IMR-90 (cell line): ENCODE measurements around the gene NR1I3. TPM values are rescaled to one million over a fixed set of nuclear protein-coding genes. Genes with fewer than 3 reads are reported as not detected.

ENCODE experiments used
- ATAC-seq: fragments of 200-7000 bp; cut with Tn5 transposase; 2 replicates; pipeline ENCODE4 v1.9.1; 2020; ENCODE audit warnings: low read depth, mild to moderate bottlenecking, moderate library complexity
- BruUV-seq: library from RNA; stranded (reverse); fragments of 400-500 nt; replicated peaks from 2 replicates; lab custom pipeline; 2021; lab: Mats Ljungman, UMichigan
- CTCF ChIA-PET: fragments of 300-600 bp; formaldehyde crosslinking; extraction: SDS; loops from one replicate; lab custom pipeline; 2021; ENCODE audit warnings: antibody characterized with exemption; lab: Yijun Ruan, JAX
- POLR2A ChIA-PET: fragments of 300-600 bp; sonication (Branson Sonifier 250); formaldehyde crosslinking; loops from one replicate; lab custom pipeline; 2022; ENCODE audit warnings: antibody characterized with exemption; ENCODE audit not compliant: unreplicated experiment; lab: Charles Lee
- DNase-seq: peaks from one replicate; pipeline ENCODE4 v3.0.0; 2013
- H2AFZ ChIP-seq: replicated peaks from 2 replicates; pipeline ENCODE3; 2013; ENCODE audit warnings: low read length, mild to moderate bottlenecking; ENCODE audit not compliant: poor library complexity
- H2AK5ac ChIP-seq: 2 replicates; pipeline ENCODE4 v1.6.1; 2013; ENCODE audit warnings: low read depth, low read length, inconsistent platforms
- H2AK9ac ChIP-seq: replicated peaks from 2 replicates; pipeline ENCODE3; 2013; ENCODE audit warnings: mild to moderate bottlenecking, low read depth, low read length, moderate library complexity; ENCODE audit not compliant: poor library complexity
- H2BK120ac ChIP-seq: 2 replicates; pipeline ENCODE4 v1.6.1; 2013; ENCODE audit warnings: low read depth, low read length, inconsistent platforms
- H2BK15ac ChIP-seq: 3 replicates; pipeline ENCODE4 v1.6.1; 2013; ENCODE audit warnings: low read depth, low read length, inconsistent platforms
- H2BK20ac ChIP-seq: 2 replicates; pipeline ENCODE4 v1.6.1; 2013; ENCODE audit warnings: low read depth, mild to moderate bottlenecking, inconsistent platforms, low read length, moderate library complexity
- H2BK5ac ChIP-seq: 2 replicates; pipeline ENCODE4 v1.6.1; 2013; ENCODE audit warnings: mild to moderate bottlenecking, low read depth, low read length, inconsistent platforms; ENCODE audit not compliant: poor library complexity, severe bottlenecking
- H3K14ac ChIP-seq: replicated peaks from 2 replicates; pipeline ENCODE4 v1.6.1; 2013; ENCODE audit warnings: low read depth, low read length, inconsistent platforms
- H3K18ac ChIP-seq: 2 replicates; pipeline ENCODE4 v1.6.1; 2013; ENCODE audit warnings: low read depth, low read length, control low read depth
- H3K23ac ChIP-seq: 2 replicates; pipeline ENCODE4 v1.6.1; 2013; ENCODE audit warnings: low read depth, low read length, inconsistent platforms
- H3K27ac ChIP-seq: 2 replicates; pipeline ENCODE4 v1.5.1; 2013; ENCODE audit warnings: mild to moderate bottlenecking, control low read depth, low read length; ENCODE audit not compliant: insufficient read depth
- H3K27me3 ChIP-seq: 2 replicates; pipeline ENCODE4 v1.6.1; 2013; ENCODE audit warnings: low read length; ENCODE audit not compliant: control insufficient read depth, insufficient read depth
- H3K36me3 ChIP-seq: 2 replicates; pipeline ENCODE4 v1.6.1; 2013; ENCODE audit warnings: low read length, mixed read lengths; ENCODE audit not compliant: control insufficient read depth, insufficient read depth
- H3K4ac ChIP-seq: 2 replicates; pipeline ENCODE4 v1.6.1; 2013; ENCODE audit warnings: low read depth, low read length, inconsistent platforms
- H3K4me1 ChIP-seq: 2 replicates; pipeline ENCODE4 v1.6.1; 2013; ENCODE audit warnings: low read length, mixed read lengths; ENCODE audit not compliant: control insufficient read depth, insufficient read depth
- H3K4me2 ChIP-seq: 2 replicates; pipeline ENCODE4 v1.6.1; 2013; ENCODE audit warnings: low read depth, mild to moderate bottlenecking, control low read depth, low read length, moderate library complexity
- H3K4me3 ChIP-seq: 2 replicates; pipeline ENCODE4 v1.5.1; 2013; ENCODE audit warnings: low read depth, mild to moderate bottlenecking, control low read depth, low read length, moderate library complexity; ENCODE audit not compliant: insufficient read depth
- H3K56ac ChIP-seq: 2 replicates; pipeline ENCODE4 v1.6.1; 2013; ENCODE audit warnings: low read length, inconsistent platforms; ENCODE audit not compliant: insufficient read depth; ENCODE audit errors: extremely low read depth
- H3K79me1 ChIP-seq, 2 experiments: 2 replicates each; pipeline ENCODE4 v1.6.1; 2013; ENCODE audit warnings: low read length in 2 of 2, inconsistent platforms in 1 of 2, low read depth in 1 of 2
- H3K9ac ChIP-seq: 2 replicates; pipeline ENCODE4 v1.6.1; 2013; ENCODE audit warnings: low read depth, low read length, control low read depth
- H3K9me1 ChIP-seq: 2 replicates; pipeline ENCODE4 v1.6.1; 2013; ENCODE audit warnings: low read length, inconsistent platforms; ENCODE audit not compliant: insufficient read depth
- H3K9me3 ChIP-seq: 2 replicates; pipeline ENCODE4 v1.6.1; 2013; ENCODE audit warnings: low read length; ENCODE audit not compliant: control insufficient read depth, insufficient read depth
- H4K20me1 ChIP-seq: 2 replicates; pipeline ENCODE4 v1.6.1; 2013; ENCODE audit warnings: low read length, inconsistent platforms; ENCODE audit not compliant: insufficient read depth
- H4K5ac ChIP-seq: 2 replicates; pipeline ENCODE4 v1.6.1; 2013; ENCODE audit warnings: mild to moderate bottlenecking, low read depth, low read length, control low read depth
- H4K8ac ChIP-seq, 2 experiments: 2 replicates each; pipeline ENCODE4 v1.6.1; 2013; ENCODE audit warnings: low read depth in 2 of 2, low read length in 2 of 2, control low read depth in 1 of 2, inconsistent platforms in 1 of 2
- H4K91ac ChIP-seq: 2 replicates; pipeline ENCODE4 v1.6.1; 2013; ENCODE audit warnings: low read depth, low read length, inconsistent platforms; ENCODE audit not compliant: insufficient read depth
- CEBPB ChIP-seq: IDR thresholded peaks from 2 replicates; pipeline ENCODE4 v1.6.1; 2012; ENCODE audit warnings: low read depth, low read length, improper control_type of control experiment
- MXI1 ChIP-seq: IDR thresholded peaks from 2 replicates; pipeline ENCODE4 v1.6.1; 2012; ENCODE audit warnings: low read depth, mild to moderate bottlenecking, low read length, moderate library complexity, borderline replicate concordance
- RAD21 ChIP-seq: IDR thresholded peaks from 2 replicates; pipeline ENCODE4 v1.6.1; 2012; ENCODE audit warnings: low read length, improper control_type of control experiment
- WGBS, 2 experiments: methylation state at CpG; one replicate each; pipeline versions ENCODE4 v1.1.5 to v1.1.7; 2013; ENCODE audit warnings: missing lambda C conversion rate in 2 of 2; ENCODE audit not compliant: insufficient read length in 1 of 2; ENCODE audit errors: extremely low coverage in 2 of 2; 5-methylcytosine and 5-hydroxymethylcytosine counted together
- dilution Hi-C: fragments of 300-500 bp; cut with HindIII; formaldehyde crosslinking; loops from one replicate; pipeline ENCODE4 v1.14.3; 2018; ENCODE audit warnings: low sequenced_read_pairs; ENCODE audit not compliant: unreplicated experiment
- in situ Hi-C: fragments of 300-500 bp; cut with MboI; formaldehyde crosslinking; loops from 3 replicates; pipeline ENCODE4 v1.14.3; 2019; ENCODE audit warnings: low sequenced_read_pairs, inconsistent platforms, mixed read lengths
- intact Hi-C: fragments of 100-400 bp; cut with micrococcal nuclease; formaldehyde crosslinking; loops from 2 replicates; pipeline ENCODE4 v1.10.0; 2022
- polyA plus RNA-seq, 3 experiments: library from polyadenylated mRNA; depleted of rRNA; stranded (reverse); fragments of >200 nt; gene quantifications; 2 replicates each; pipeline ENCODE4 v1.2.3, GENCODE V29; 2012; ENCODE audit warnings: low replicate concordance in 1 of 3
- total RNA-seq: library from RNA; depleted of rRNA; stranded (reverse); fragments of >200 nt; gene quantifications from 2 replicates; pipeline ENCODE4 v1.2.3, GENCODE V29; 2012

Gene NR1I3
- total and polyA plus RNA-seq, 2 of the 4 experiments (the other 2 are of a cell fraction) = not detected

DNA sequence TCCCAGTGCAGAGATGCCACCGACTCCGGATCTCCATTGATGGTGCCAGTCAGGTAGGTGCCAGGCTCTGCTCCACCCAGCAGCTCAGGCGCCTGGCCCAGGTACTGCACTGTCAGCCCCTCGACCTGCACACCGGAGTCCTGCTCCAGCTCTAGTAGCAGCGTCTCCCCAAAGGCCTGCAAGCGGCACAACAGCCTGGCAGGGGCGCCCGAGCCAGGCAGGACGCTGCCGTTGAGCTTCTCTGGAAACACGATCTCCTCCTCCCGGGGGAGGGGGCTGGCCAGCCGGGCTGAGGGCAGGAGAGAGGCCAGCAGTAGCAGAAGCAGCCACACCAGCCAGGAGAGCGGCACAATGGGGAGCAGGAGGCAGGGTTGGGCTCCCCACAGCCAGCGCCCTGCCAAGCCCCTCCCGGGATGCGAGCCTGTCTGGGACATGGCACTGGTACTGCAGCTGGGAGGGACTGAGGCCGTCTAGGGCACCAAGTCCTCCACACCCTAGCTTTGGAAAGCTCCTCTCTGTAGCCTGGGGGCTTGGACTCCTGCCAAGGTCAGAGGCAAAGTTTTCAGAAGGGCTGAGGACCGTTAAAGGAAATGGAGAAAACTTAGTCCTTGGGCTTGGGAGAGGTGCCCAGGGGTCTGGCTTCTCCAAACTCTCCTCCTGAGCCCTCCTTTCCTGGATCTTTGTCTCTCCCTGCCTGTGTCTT is 39.7 kb downstream of the NR1I3 start (continued):
- no peak for TF ChIP-seq CEBPB
- TF ChIP-seq RAD21 = no peak

DNA sequence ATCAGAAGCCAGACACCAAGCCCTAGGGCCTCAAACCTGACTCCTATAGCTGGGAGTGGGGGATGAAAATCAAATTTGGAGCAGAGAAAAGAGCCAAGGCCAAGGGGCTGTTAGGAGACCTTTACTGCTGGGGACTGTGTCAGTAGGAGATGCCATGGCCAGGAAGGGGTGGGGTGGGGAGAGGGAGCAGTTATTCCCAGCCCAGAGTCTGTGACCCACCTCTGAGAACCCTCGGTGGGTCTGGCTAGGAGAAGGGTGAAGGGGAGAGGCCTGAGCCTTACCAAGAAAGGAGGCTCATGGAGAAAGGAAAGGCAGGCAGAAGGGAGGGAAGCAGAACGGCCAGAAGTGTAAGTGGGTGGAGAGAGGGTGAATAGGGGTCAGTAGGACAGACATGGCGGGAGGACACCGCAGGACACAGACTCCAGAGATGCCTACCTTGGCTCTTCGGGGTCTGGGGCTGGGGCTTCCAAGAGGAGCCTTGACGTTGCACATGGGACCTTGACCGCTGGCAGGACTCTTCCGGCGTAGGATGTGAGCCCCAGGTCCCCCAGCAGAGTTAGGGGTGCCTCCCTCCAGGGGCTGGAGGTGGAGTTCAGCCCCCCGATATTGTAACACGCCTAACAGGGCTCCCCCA is 40.3 kb downstream of the NR1I3 start:
- ChIA-PET POLR2A (no interaction called here), CTCF (no interaction called here)
- peak overlapping the region; percentile 29; the same call in 1 of the 2 replicates for H2BK20ac ChIP-seq
- 0 out of 2 replicates have a peak overlapping the region, but pooled peaks have one; percentile 76 for H3K23ac ChIP-seq
- H3K4me3 ChIP-seq = no peak overlapping the region
- peak overlapping the region; percentile 33 for H3K9ac ChIP-seq
- no peaks in the 10 kb centered on the region for H4K20me1 ChIP-seq
- H3K4me2 ChIP-seq = peak overlapping the region; percentile 70
- H2AK5ac ChIP-seq = peak overlapping the region; percentile 43; the same call in 1 of the 2 replicates
- H3K9me3 ChIP-seq = no peaks in the 10 kb centered on the region
- H2BK15ac ChIP-seq = 0 out of 3 replicates have a peak overlapping the region, but pooled peaks have one; percentile 49
- H2AK9ac ChIP-seq = peak overlapping the region; percentile 92
- peak overlapping the region; percentile 96 for H4K8ac ChIP-seq
- DNase-seq = no peak
- H4K91ac ChIP-seq = peak overlapping the region; percentile 76
- peaks cover 4 to 5% of the 10 kb centered on the region in 2 experiments for H3K79me1 ChIP-seq
- H3K27me3 ChIP-seq = no peaks in the 10 kb centered on the region
- BruUV-seq = no TSS peak
- intact Hi-C loops = no loop called here
- H4K5ac ChIP-seq = peak overlapping the region; percentile 43
- H3K56ac ChIP-seq = no peak overlapping the region
- peak overlapping the region; percentile 26; the same call in 1 of the 2 replicates for H3K18ac ChIP-seq
- dilution Hi-C loops = no loop called here
- peak overlapping the region; percentile 94 for H2AFZ ChIP-seq
- peak overlapping the region; percentile 88 for H3K4ac ChIP-seq
- H3K14ac ChIP-seq = peak overlapping the region; percentile 88
- H3K27ac ChIP-seq = peak overlapping the region; percentile 71; the same call in 1 of the 2 replicates
- H2BK5ac ChIP-seq = peak overlapping the region; percentile 44
- H3K4me1 ChIP-seq = peaks cover 31% of the 10 kb centered on the region
- WGBS, 2 experiments = 69% methylated on average over 7 of the region's 11 CpGs; no CpG with 5 or more reads in 1 of the 2 experiments
- H3K36me3 ChIP-seq = no peaks in the 10 kb centered on the region
- ATAC-seq = no peak
- no peak for TF ChIP-seq MXI1
- peaks cover 17% of the 10 kb centered on the region for H3K9me1 ChIP-seq
- in situ Hi-C loops = no loop called here
- peak overlapping the region; percentile 41; the same call in 1 of the 2 replicates for H2BK120ac ChIP-seq
